Smooth muscle cell of the brain vasculature (primary cell): ENCODE results near the gene SPAG16.

ENCODE experiments used
- DNase-seq: peaks from one replicate; pipeline ENCODE4 v3.0.0-alpha.2; 2012; ENCODE audit warnings: low read depth, low spot score

SPAG16 gene

GRCh38 chr2:214158851-214159250 lies 874.6 kb downstream of the SPAG16 start:
- no peak for DNase-seq

- DNase-seq, result no peak
Observed at GRCh38 chr2:214169281-214169680, 885.0 kb downstream of the SPAG16 start.

- no peak for DNase-seq
Observed at GRCh38 chr2:214169736-214170135, 885.5 kb downstream of the SPAG16 start.

GRCh38 chr2:214174563-214174962 lies 890.3 kb downstream of the SPAG16 start:
- DNase-seq, result no peak

GRCh38 chr2:214180071-214180470 lies 895.8 kb downstream of the SPAG16 start:
- DNase-seq, result no peak

- DNase-seq, result no peak
Observed at GRCh38 chr2:214180686-214181085, 896.4 kb downstream of the SPAG16 start.

- no peak for DNase-seq
Observed at GRCh38 chr2:214184461-214184860, 900.2 kb downstream of the SPAG16 start.

GRCh38 chr2:214185546-214185945 lies 901.3 kb downstream of the SPAG16 start:
- DNase-seq, result no peak

- no peak for DNase-seq
Observed at GRCh38 chr2:214192711-214193110, 908.4 kb downstream of the SPAG16 start.

- no peak for DNase-seq
Observed at GRCh38 chr2:214193943-214194342, 909.7 kb downstream of the SPAG16 start.

GRCh38 chr2:214196260-214196659 lies 912.0 kb downstream of the SPAG16 start:
- DNase-seq, result no peak

- DNase-seq, result no peak
Observed at GRCh38 chr2:214201892-214202291, 917.6 kb downstream of the SPAG16 start.

GRCh38 chr2:214203214-214203613 lies 919.0 kb downstream of the SPAG16 start:
- no peak for DNase-seq

GRCh38 chr2:214203744-214204289 lies 919.6 kb downstream of the SPAG16 start:
- DNase-seq, result no peak

GRCh38 chr2:214215107-214215506 lies 930.8 kb downstream of the SPAG16 start:
- DNase-seq, result no peak

- no peak for DNase-seq
Observed at GRCh38 chr2:214217136-214217535, 932.9 kb downstream of the SPAG16 start.

- no peak for DNase-seq
Observed at GRCh38 chr2:214217599-214217998, 933.3 kb downstream of the SPAG16 start.

- no peak for DNase-seq
Observed at GRCh38 chr2:214220251-214220650, 936.0 kb downstream of the SPAG16 start.

GRCh38 chr2:214226061-214226460 lies 941.8 kb downstream of the SPAG16 start:
- no peak for DNase-seq

- no peak for DNase-seq
Observed at GRCh38 chr2:214232271-214232670, 948.0 kb downstream of the SPAG16 start.

- DNase-seq, result no peak
Observed at GRCh38 chr2:214233164-214233563, 948.9 kb downstream of the SPAG16 start.

GRCh38 chr2:214242797-214243196 lies 958.5 kb downstream of the SPAG16 start:
- no peak for DNase-seq

- no peak for DNase-seq
Observed at GRCh38 chr2:214244847-214245246, 960.6 kb downstream of the SPAG16 start.

GRCh38 chr2:214246417-214246816 lies 962.2 kb downstream of the SPAG16 start:
- no peak for DNase-seq
